SK-N-MC (cell line): Measurements from ENCODE around the gene MLYCD.

Experiments used
- EZH2 ChIP-seq: fragments of 200-600 bp; sonication (generic); IDR thresholded peaks from one replicate; pipeline ENCODE4 v1.6.1; 2017; ENCODE audit warnings: antibody characterized with exemption
- POLR2AphosphoS5 ChIP-seq: IDR thresholded peaks from 2 replicates; pipeline ENCODE4 v1.6.1; 2012; ENCODE audit warnings: mild to moderate bottlenecking, low read depth, low read length, borderline replicate concordance

GRCh38 chr16:83947642-83948234 lies 48.8 kb downstream of the MLYCD start:
- no peak for TF ChIP-seq EZH2
- TF ChIP-seq POLR2AphosphoS5: no peak
